RWPE2 (cell line): ENCODE results near the gene SRL.

Experiments used
- ATAC-seq: fragments of 200-7000 bp; cut with Tn5 transposase; 3 replicates; pipeline ENCODE4 v1.9.1; 2021; ENCODE audit warnings: low read depth
- DNase-seq: peaks from one replicate; pipeline ENCODE4 v3.0.0-alpha.2; 2020; ENCODE audit warnings: low spot score
- H3K27ac ChIP-seq: fragments of 450-650 bp; 2 replicates; pipeline ENCODE4 v1.5.1; 2017; ENCODE audit warnings: mild to moderate bottlenecking; ENCODE audit not compliant: poor library complexity, severe bottlenecking
- H3K27me3 ChIP-seq: fragments of 250-450 bp; sonication (Bioruptor Pico); 2 replicates; pipeline ENCODE4 v1.5.1; 2021; ENCODE audit warnings: mild to moderate bottlenecking, moderate library complexity; ENCODE audit not compliant: insufficient read depth, poor library complexity, severe bottlenecking
- H3K36me3 ChIP-seq: fragments of 250-450 bp; sonication (Bioruptor Pico); 2 replicates; pipeline ENCODE4 v1.5.1; 2020; ENCODE audit warnings: low read depth, mild to moderate bottlenecking, moderate library complexity
- H3K4me1 ChIP-seq: fragments of 250-450 bp; sonication (Bioruptor Pico); 2 replicates; pipeline ENCODE4 v1.5.1; 2021; ENCODE audit warnings: mild to moderate bottlenecking, moderate library complexity; ENCODE audit not compliant: insufficient read depth, poor library complexity, severe bottlenecking
- H3K4me3 ChIP-seq: fragments of 250-450 bp; sonication (Bioruptor Pico); 2 replicates; pipeline ENCODE4 v1.5.1; 2021; ENCODE audit warnings: mild to moderate bottlenecking, moderate library complexity; ENCODE audit not compliant: severe bottlenecking
- H3K9me3 ChIP-seq: fragments of 250-450 bp; sonication (Bioruptor Pico); 2 replicates; pipeline ENCODE4 v1.5.1; 2021; ENCODE audit warnings: mild to moderate bottlenecking, moderate library complexity; ENCODE audit not compliant: severe bottlenecking
- CTCF ChIP-seq: fragments of 450-650 bp; IDR thresholded peaks from one replicate; pipeline ENCODE4 v1.5.1; 2017; ENCODE audit warnings: mild to moderate bottlenecking, moderate library complexity; ENCODE audit not compliant: poor library complexity, severe bottlenecking

Gene SRL

DNA sequence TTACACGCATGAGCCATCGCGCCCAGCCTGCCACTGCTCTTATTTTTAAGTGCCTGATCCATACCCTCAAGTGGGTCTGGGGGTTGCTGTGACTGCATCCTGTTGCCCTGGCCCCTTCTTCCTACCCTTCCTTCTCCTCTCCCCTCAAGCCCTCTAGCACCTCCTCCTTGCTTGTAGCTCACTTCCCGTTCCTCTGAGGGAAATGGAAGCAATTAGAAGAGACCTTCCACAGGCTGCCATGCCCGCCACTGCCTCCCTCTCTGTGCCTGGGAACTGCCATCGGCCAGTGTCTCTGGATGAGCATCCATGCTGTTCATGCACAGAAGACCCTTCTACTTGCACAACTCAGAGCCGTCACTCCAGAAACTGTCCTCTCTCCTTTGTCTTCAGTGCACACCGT lies 41.6 kb upstream of the SRL start:
- no peak for TF ChIP-seq CTCF
- ATAC-seq (no peak), DNase-seq (no peak)

GRCh38 chr16:4280625-4281024 lies 38.7 kb upstream of the SRL start:
- no peak overlapping the region for H3K4me3 ChIP-seq
- peaks cover 4% of the 10 kb centered on the region for H3K4me1 ChIP-seq
- ATAC-seq (no peak), DNase-seq (no peak)
- H3K9me3 ChIP-seq: no peaks in the 10 kb centered on the region
- no peaks in the 10 kb centered on the region for H3K27me3 ChIP-seq
- no peak overlapping the region for H3K27ac ChIP-seq
- H3K36me3 ChIP-seq: peaks cover 3% of the 10 kb centered on the region
- TF ChIP-seq CTCF: no peak

More for the DNA sequence above, 41.6 kb upstream of the SRL start:
- H3K27me3 ChIP-seq: no peaks in the 10 kb centered on the region
- peaks cover 4% of the 10 kb centered on the region for H3K4me1 ChIP-seq
- no peak overlapping the region for H3K27ac ChIP-seq
- peaks cover 3% of the 10 kb centered on the region for H3K36me3 ChIP-seq
- H3K4me3 ChIP-seq: no peak overlapping the region
- no peaks in the 10 kb centered on the region for H3K9me3 ChIP-seq

GRCh38 chr16:4277987-4278513 lies 36.2 kb upstream of the SRL start:
- DNase-seq (no peak), ATAC-seq (no peak)

GRCh38 chr16:4275861-4276260 lies 34.0 kb upstream of the SRL start:
- DNase-seq: no peak
- no peak for ATAC-seq
- no peak overlapping the region for H3K27ac ChIP-seq
- no peaks in the 10 kb centered on the region for H3K9me3 ChIP-seq
- TF ChIP-seq CTCF: no peak
- no peaks in the 10 kb centered on the region for H3K27me3 ChIP-seq
- H3K4me1 ChIP-seq: no peaks in the 10 kb centered on the region
- peaks cover 2% of the 10 kb centered on the region for H3K36me3 ChIP-seq
- H3K4me3 ChIP-seq: no peak overlapping the region

More at GRCh38 chr16:4277987-4278513, 36.2 kb upstream of the SRL start:
- H3K4me3 ChIP-seq: no peak overlapping the region
- no peaks in the 10 kb centered on the region for H3K27me3 ChIP-seq
- H3K27ac ChIP-seq: no peak overlapping the region
- TF ChIP-seq CTCF: no peak
- H3K36me3 ChIP-seq: peaks cover 3% of the 10 kb centered on the region
- H3K4me1 ChIP-seq: no peaks in the 10 kb centered on the region
- no peaks in the 10 kb centered on the region for H3K9me3 ChIP-seq

GRCh38 chr16:4273858-4274311 lies 32.0 kb upstream of the SRL start:
- TF ChIP-seq CTCF: peak; percentile 47
- Histone ChIP-seq H3K4me3 (peak overlapping the region; percentile 59), H3K4me1 (no peaks in the 10 kb centered on the region), H3K27ac (peak overlapping the region; percentile 80), H3K36me3 (no peaks in the 10 kb centered on the region), H3K9me3 (no peaks in the 10 kb centered on the region), H3K27me3 (no peaks in the 10 kb centered on the region)
- DNase-seq (no peak), ATAC-seq (peak; percentile 62)
